Spleen (tissue), 7 donors: Measurements from ENCODE around the gene LRMDA.

ENCODE experiments used
- POLR2A ChIP-seq, 3 donors: fragments of 450-650 bp; IDR thresholded peaks; one replicate each; pipeline ENCODE4 v1.5.1; 2017; ENCODE audit warnings: antibody characterized with exemption in 3 of 3, mild to moderate bottlenecking in 1 of 3
- TF ChIP-seq, protein P1 (sequence below), 11 experiments: fragments of 200-600 bp in 7 of 11; fragments of 450-650 bp in 4 of 11; sonication (generic) in 4 of 11; IDR thresholded peaks in 8 of 11; conservative IDR thresholded peaks in 3 of 11; 1 replicate in 7 of 11; 2 replicates in 4 of 11; pipeline versions ENCODE4 v1.4.0 to v1.8.0; 2016 to 2021; ENCODE audit warnings: antibody characterized with exemption in 11 of 11, inconsistent platforms in 4 of 11, mild to moderate bottlenecking in 1 of 11
- donor health status: DM: no; HTN: no; CAD: no; lungs with moderate emphysema.
- donor health status: DM: no; HTN: no; CAD: no.
- donor health status: DM: no; HTN: no; CAD: no.

DNA sequence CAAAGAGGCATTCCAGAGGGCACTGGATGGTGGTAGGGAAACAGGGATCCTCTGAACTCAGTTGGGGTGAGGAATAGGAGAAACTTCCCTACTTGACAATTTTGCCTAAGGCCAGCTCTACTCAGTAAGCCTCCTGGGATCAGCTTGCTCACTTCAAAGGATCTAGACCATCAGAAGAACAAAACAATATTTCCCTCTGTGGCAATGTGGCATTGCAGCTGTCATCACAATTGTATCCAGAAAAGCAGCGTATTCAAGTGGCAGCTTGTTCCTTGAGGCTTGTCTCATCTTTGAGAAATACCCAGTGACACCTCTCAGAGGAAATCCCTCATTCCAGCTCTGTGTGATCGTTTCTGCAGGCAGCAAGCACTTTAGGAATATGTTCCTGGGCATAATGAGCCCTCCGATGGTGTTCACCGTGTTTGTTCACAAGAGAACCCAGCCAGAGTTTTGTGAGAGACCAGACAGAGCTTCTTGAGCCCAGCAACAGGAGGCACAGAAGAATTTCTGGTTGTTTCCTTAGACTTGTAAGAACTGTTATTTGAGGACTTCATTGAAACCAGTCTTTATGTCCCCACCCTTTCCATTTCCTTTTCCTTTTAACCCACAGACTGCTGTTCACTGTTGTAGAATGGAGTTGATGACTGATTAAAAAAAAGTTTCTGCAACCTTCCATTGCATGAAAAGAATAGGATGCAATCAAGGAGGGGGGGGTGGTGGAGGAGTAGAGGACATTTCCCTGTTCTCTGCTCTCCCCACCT, 747.3 kb downstream of the LRMDA start:
- TF ChIP-seq, protein P1, sequence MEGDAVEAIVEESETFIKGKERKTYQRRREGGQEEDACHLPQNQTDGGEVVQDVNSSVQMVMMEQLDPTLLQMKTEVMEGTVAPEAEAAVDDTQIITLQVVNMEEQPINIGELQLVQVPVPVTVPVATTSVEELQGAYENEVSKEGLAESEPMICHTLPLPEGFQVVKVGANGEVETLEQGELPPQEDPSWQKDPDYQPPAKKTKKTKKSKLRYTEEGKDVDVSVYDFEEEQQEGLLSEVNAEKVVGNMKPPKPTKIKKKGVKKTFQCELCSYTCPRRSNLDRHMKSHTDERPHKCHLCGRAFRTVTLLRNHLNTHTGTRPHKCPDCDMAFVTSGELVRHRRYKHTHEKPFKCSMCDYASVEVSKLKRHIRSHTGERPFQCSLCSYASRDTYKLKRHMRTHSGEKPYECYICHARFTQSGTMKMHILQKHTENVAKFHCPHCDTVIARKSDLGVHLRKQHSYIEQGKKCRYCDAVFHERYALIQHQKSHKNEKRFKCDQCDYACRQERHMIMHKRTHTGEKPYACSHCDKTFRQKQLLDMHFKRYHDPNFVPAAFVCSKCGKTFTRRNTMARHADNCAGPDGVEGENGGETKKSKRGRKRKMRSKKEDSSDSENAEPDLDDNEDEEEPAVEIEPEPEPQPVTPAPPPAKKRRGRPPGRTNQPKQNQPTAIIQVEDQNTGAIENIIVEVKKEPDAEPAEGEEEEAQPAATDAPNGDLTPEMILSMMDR (IDR thresholded peaks at IDR 0.05 in 8 of 11, conservative IDR thresholded peaks at IDR 0.05 in 3 of 11) = no peak
- no peak for TF ChIP-seq POLR2A (IDR thresholded peaks at IDR 0.05)
